HCT116 (cell line): ENCODE data around the gene ZSWIM6. TPM values are rescaled to one million over a fixed set of nuclear protein-coding genes. Genes with fewer than 3 reads are reported as not detected.

Experiments
- ATAC-seq: fragments of 200-7000 bp; cut with Tn5 transposase; 2 replicates; pipeline ENCODE4 v1.9.1; 2020; ENCODE audit warnings: mild to moderate bottlenecking, moderate library complexity
- BruUV-seq: library from RNA; stranded (reverse); fragments of 400-500 nt; replicated peaks from 2 replicates; lab custom pipeline; 2021; lab: Mats Ljungman, UMichigan
- CTCF ChIA-PET: fragments of 300-600 bp; sonication (Branson Sonifier 250); formaldehyde crosslinking; loops from one replicate; lab custom pipeline; 2021; ENCODE audit warnings: antibody characterized with exemption; lab: Charles Lee
- POLR2A ChIA-PET: fragments of 300-600, 350-600 bp; sonication (Branson Sonifier 250); formaldehyde crosslinking; loops from one replicate; lab custom pipeline; 2021; ENCODE audit warnings: antibody characterized with exemption; lab: Charles Lee
- RAD21 ChIA-PET, 2 experiments: fragments of 300-600 bp; sonication (Branson Sonifier 250); formaldehyde crosslinking; loops; one replicate each; lab custom pipeline; 2023; ENCODE audit warnings: low total read pairs in 2 of 2; ENCODE audit not compliant: uncharacterized antibody in 2 of 2, unreplicated experiment in 2 of 2, low non-redundant PET in 1 of 2; lab: Charles Lee
- DNase-seq: peaks from one replicate; pipeline ENCODE4 v3.0.0-alpha.2; 2010; ENCODE audit warnings: low read depth, low spot score
- H2AFZ ChIP-seq: fragments of 200-600 bp; shearing (Covaris generic), sonication (generic); 2 replicates; pipeline ENCODE4 v1.6.1; 2017; ENCODE audit warnings: low read depth, mixed run types, mixed read lengths, antibody characterized with exemption, low read length; ENCODE audit not compliant: poor library complexity, severe bottlenecking
- H3K27ac ChIP-seq: 2 replicates; pipeline ENCODE4 v1.5.1; 2012; ENCODE audit warnings: low read depth, low read length
- H3K27me3 ChIP-seq: fragments of 200-600 bp; sonication (generic); 2 replicates; pipeline ENCODE4 v1.6.1; 2016; ENCODE audit warnings: mixed run types, low read length, mixed read lengths; ENCODE audit not compliant: insufficient read depth
- H3K36me3 ChIP-seq, 2 experiments: fragments of 200-500 bp in 1 of 2; fragments of 200-600 bp in 1 of 2; sonication (Bioruptor generic) in 1 of 2; sonication (generic) in 1 of 2; 2 replicates each; pipeline versions ENCODE4 v1.5.1 to v1.6.1; 2014 to 2016; ENCODE audit warnings: low read length in 2 of 2, inconsistent platforms in 1 of 2, mixed read lengths in 1 of 2, mixed run types in 1 of 2; ENCODE audit not compliant: insufficient read depth in 2 of 2, control insufficient read depth in 1 of 2
- H3K4me1 ChIP-seq, 2 experiments: fragments of 200-600 bp in 1 of 2; sonication (generic) in 1 of 2; 2 replicates each; pipeline versions ENCODE4 v1.5.1 to v1.6.1; 2012 to 2017; ENCODE audit warnings: low read length in 2 of 2, inconsistent platforms in 1 of 2, mild to moderate bottlenecking in 1 of 2, mixed read lengths in 1 of 2, mixed run types in 1 of 2, moderate library complexity in 1 of 2; ENCODE audit not compliant: insufficient read depth in 2 of 2, control insufficient read depth in 1 of 2
- H3K4me2 ChIP-seq: fragments of 200-600 bp; sonication (generic); 2 replicates; pipeline ENCODE4 v1.6.1; 2017; ENCODE audit warnings: mixed run types, low read length, mixed read lengths
- H3K4me3 ChIP-seq, 2 experiments: fragments of 200-600 bp in 1 of 2; sonication (generic) in 1 of 2; replicated peaks in 1 of 2; 2 replicates each; pipeline ENCODE4 v1.5.1; 2011 to 2016; ENCODE audit warnings: low read length in 2 of 2, control low read depth in 1 of 2, low read depth in 1 of 2, mild to moderate bottlenecking in 1 of 2, mixed read lengths in 1 of 2, mixed run types in 1 of 2
- H3K79me2 ChIP-seq: fragments of 200-600 bp; sonication (generic); 2 replicates; pipeline ENCODE4 v1.6.1; 2017; ENCODE audit warnings: mild to moderate bottlenecking, mixed run types, low read length, moderate library complexity, mixed read lengths; ENCODE audit not compliant: insufficient read depth
- H3K9ac ChIP-seq: fragments of 200-600 bp; sonication (generic); 2 replicates; pipeline ENCODE4 v1.6.1; 2016; ENCODE audit warnings: low read length, mixed read lengths
- H3K9me2 ChIP-seq: fragments of 200-600 bp; sonication (generic), shearing (Covaris generic); 2 replicates; pipeline ENCODE4 v1.6.1; 2017; ENCODE audit warnings: mixed run types, mild to moderate bottlenecking, moderate library complexity; ENCODE audit not compliant: insufficient read depth
- H3K9me3 ChIP-seq, 2 experiments: fragments of 200-500 bp in 1 of 2; fragments of 200-600 bp in 1 of 2; sonication (Bioruptor generic) in 1 of 2; sonication (generic) in 1 of 2; 2 replicates each; pipeline ENCODE4 v1.6.1; 2014 to 2017; ENCODE audit warnings: low read length in 2 of 2, mixed read lengths in 2 of 2, inconsistent platforms in 1 of 2, low read depth in 1 of 2, mild to moderate bottlenecking in 1 of 2, mixed run types in 1 of 2, moderate library complexity in 1 of 2; ENCODE audit not compliant: control insufficient read depth in 1 of 2, insufficient read depth in 1 of 2
- H4K20me1 ChIP-seq: fragments of 200-600 bp; sonication (generic), shearing (Covaris generic); 2 replicates; pipeline ENCODE4 v1.6.1; 2017; ENCODE audit warnings: mixed run types, mild to moderate bottlenecking, moderate library complexity; ENCODE audit not compliant: insufficient read depth
- ATF3 ChIP-seq: IDR thresholded peaks from 2 replicates; pipeline ENCODE4 v1.6.1; 2012
- CBX3 ChIP-seq: IDR thresholded peaks from 2 replicates; pipeline ENCODE4 v1.6.1; 2012; ENCODE audit warnings: low read depth
- CEBPB ChIP-seq: IDR thresholded peaks from 2 replicates; pipeline ENCODE4 v1.6.1; 2012; ENCODE audit warnings: low read depth
- CTCF ChIP-seq, 3 experiments: fragments of 200-600 bp in 1 of 3; sonication (generic) in 1 of 3; IDR thresholded peaks in 2 of 3; conservative IDR thresholded peaks in 1 of 3; 2 replicates each; pipeline ENCODE4 v1.5.1; 2012 to 2017; ENCODE audit warnings: low read depth in 2 of 3, low read length in 2 of 3, antibody characterized with exemption in 1 of 3, borderline replicate concordance in 1 of 3, control low read depth in 1 of 3, mild to moderate bottlenecking in 1 of 3, mixed read lengths in 1 of 3, mixed run types in 1 of 3, moderate library complexity in 1 of 3; ENCODE audit not compliant: insufficient read depth in 1 of 3
- EGR1 ChIP-seq: IDR thresholded peaks from 2 replicates; pipeline ENCODE4 v1.6.1; 2012; ENCODE audit warnings: low read depth
- ELF1 ChIP-seq: IDR thresholded peaks from 2 replicates; pipeline ENCODE4 v1.6.1; 2012; ENCODE audit warnings: low read depth, borderline replicate concordance
- EZH2 ChIP-seq: fragments of 200-600 bp; sonication (generic); IDR thresholded peaks from 2 replicates; pipeline ENCODE4 v1.6.1; 2017; ENCODE audit warnings: antibody characterized with exemption, mixed run types
- EZH2phosphoT487 ChIP-seq: fragments of 200-600 bp; IDR thresholded peaks from 2 replicates; pipeline ENCODE4 v1.6.1; 2018; ENCODE audit warnings: antibody characterized with exemption, borderline replicate concordance
- FOSL1 ChIP-seq: IDR thresholded peaks from 2 replicates; pipeline ENCODE4 v1.6.1; 2012; ENCODE audit warnings: low read depth
- JUND ChIP-seq: IDR thresholded peaks from 2 replicates; pipeline ENCODE4 v1.6.1; 2012
- POLR2AphosphoS5 ChIP-seq: IDR thresholded peaks from 2 replicates; pipeline ENCODE4 v1.6.1; 2011; ENCODE audit warnings: mild to moderate bottlenecking, low read depth, low read length, moderate library complexity
- RAD21 ChIP-seq: IDR thresholded peaks from 2 replicates; pipeline ENCODE4 v1.6.1; 2012; ENCODE audit warnings: low read depth, mild to moderate bottlenecking
- REST ChIP-seq: IDR thresholded peaks from 2 replicates; pipeline ENCODE4 v1.6.1; 2012; ENCODE audit warnings: low read depth
- SIN3A ChIP-seq: IDR thresholded peaks from 2 replicates; pipeline ENCODE4 v1.6.1; 2012; ENCODE audit warnings: low read depth
- SP1 ChIP-seq: IDR thresholded peaks from 2 replicates; pipeline ENCODE4 v1.6.1; 2012; ENCODE audit warnings: low read depth
- SRF ChIP-seq: IDR thresholded peaks from 2 replicates; pipeline ENCODE4 v1.6.1; 2012; ENCODE audit warnings: low read depth
- TCF7L2 ChIP-seq: IDR thresholded peaks from 2 replicates; pipeline ENCODE4 v1.7.0; 2011; ENCODE audit warnings: borderline replicate concordance, inconsistent platforms; ENCODE audit not compliant: insufficient read depth, insufficient read length; ENCODE audit errors: extremely low read depth
- ZBTB33 ChIP-seq: IDR thresholded peaks from 2 replicates; pipeline ENCODE4 v1.6.1; 2011; ENCODE audit warnings: mild to moderate bottlenecking, low read length, moderate library complexity; ENCODE audit not compliant: insufficient replicate concordance; ENCODE audit errors: extremely low read depth
- ZFX ChIP-seq: fragments of 450-650 bp; IDR thresholded peaks from 2 replicates; pipeline ENCODE4 v1.6.1; 2017
- ZNF274 ChIP-seq: fragments of 200-500 bp; sonication (Bioruptor generic); IDR thresholded peaks from 2 replicates; pipeline ENCODE4 v1.6.1; 2014; ENCODE audit warnings: mild to moderate bottlenecking, low read depth, low read length, inconsistent platforms
- intact Hi-C: fragments of 100-400 bp; cut with micrococcal nuclease; formaldehyde crosslinking; loops from 2 replicates; pipeline ENCODE4 v1.10.0; 2022
- total RNA-seq: library from RNA; stranded (reverse); gene quantifications from one replicate; pipeline ENCODE4 v1.2.1, GENCODE V29; 2021; ENCODE audit not compliant: unreplicated experiment

ZSWIM6 gene
- total RNA-seq, 1 experiment from 2014 or later: 7.4 TPM

GRCh38 chr5:61401726-61402125 lies 69.7 kb downstream of the ZSWIM6 start:
- Histone ChIP-seq H3K36me3 (no peaks in the 10 kb centered on the region), H3K79me2 (peaks cover 50% of the 10 kb centered on the region), H4K20me1 (no peaks in the 10 kb centered on the region), H3K27ac (no peak overlapping the region), H3K4me1 (no peaks in the 10 kb centered on the region), H3K9ac (no peak overlapping the region), H3K4me2 (no peak overlapping the region), H3K9me2 (no peaks in the 10 kb centered on the region), H3K4me3 (no peak overlapping the region), H2AFZ (no peak overlapping the region), H3K9me3 (no peaks in the 10 kb centered on the region), H3K27me3 (no peaks in the 10 kb centered on the region)
- POLR2A ChIA-PET: no interaction called here
- ATAC-seq (no peak), DNase-seq (no peak)
- BruUV-seq: no TSS peak
- intact Hi-C loops: loop anchor here (10.0 kb wide), 1 partner anchor 347 kb away; no protein-coding TSS in a partner anchor
- no peak for TF ChIP-seq RAD21
- no peak for TF ChIP-seq SRF
- no peak for TF ChIP-seq EGR1
- no peak for TF ChIP-seq SIN3A
- no peak for TF ChIP-seq REST
- no peak for TF ChIP-seq ZNF274
- TF ChIP-seq CEBPB: no peak
- TF ChIP-seq FOSL1: no peak
- TF ChIP-seq ZFX: no peak
- no peak for TF ChIP-seq SP1
- no peak for TF ChIP-seq TCF7L2
- TF ChIP-seq CTCF (IDR thresholded peaks at IDR 0.05 in 2 of 3, conservative IDR thresholded peaks at IDR 0.05 in 1 of 3; ENCODE audit: borderline replicate concordance in 1 of 3, insufficient read depth in 1 of 3, low read depth in 2 of 3, low read length in 2 of 3): no peak
- no peak for TF ChIP-seq ATF3
- TF ChIP-seq EZH2: no peak
- no peak for TF ChIP-seq EZH2phosphoT487
- TF ChIP-seq JUND: no peak
- TF ChIP-seq ZBTB33: no peak
- TF ChIP-seq ELF1: no peak
- no peak for TF ChIP-seq POLR2AphosphoS5
- TF ChIP-seq CBX3: no peak
- CTCF ChIA-PET: no interaction called here
- RAD21 ChIA-PET: no interaction called here
